NCI-H128 (cell line): ENCODE results near the gene SLAMF1.
"Not testable (repeated sequence)": the region's sequence is repeated elsewhere in the genome, so short reads cannot be mapped to it uniquely, and the experiment has no call there.

Experiments used
- DNase-seq: peaks from one replicate; lab custom pipeline; 2025; ENCODE audit not compliant: unreplicated experiment; lab: John Stamatoyannopoulos, UW

The SLAMF1 gene

GRCh38 chr1:160605792-160606479 is 40.9 kb downstream of the SLAMF1 start:
- no peak for DNase-seq

GRCh38 chr1:160605205-160605604 is 41.6 kb downstream of the SLAMF1 start:
- DNase-seq = no peak

GRCh38 chr1:160597705-160598104 is 49.1 kb downstream of the SLAMF1 start:
- DNase-seq = no peak

GRCh38 chr1:160597051-160597450 is 49.8 kb downstream of the SLAMF1 start:
- no peak for DNase-seq

GRCh38 chr1:160590488-160590887 is 56.4 kb downstream of the SLAMF1 start:
- DNase-seq = no peak

- no peak for DNase-seq
Measured at GRCh38 chr1:160588468-160588867, 58.4 kb downstream of the SLAMF1 start.

GRCh38 chr1:160584784-160585183 is 62.1 kb downstream of the SLAMF1 start:
- no peak for DNase-seq

- DNase-seq = not testable (repeated sequence)
Measured at GRCh38 chr1:160582976-160583375, 63.9 kb downstream of the SLAMF1 start.

- no peak for DNase-seq
Measured at GRCh38 chr1:160581961-160582360, 64.9 kb downstream of the SLAMF1 start.

GRCh38 chr1:160580221-160580812 is 66.5 kb downstream of the SLAMF1 start:
- DNase-seq = no peak

- no peak for DNase-seq
Measured at GRCh38 chr1:160579216-160579701, 67.6 kb downstream of the SLAMF1 start, which contains the start of gene CD84. Gene CD84 (minus strand): TSS chr1:160579496. CDS start chr1:160579437, 59 bp downstream.

- DNase-seq = no peak
Measured at GRCh38 chr1:160578525-160579191, 68.2 kb downstream of the SLAMF1 start.

- no peak for DNase-seq
Measured at GRCh38 chr1:160578175-160578524, 68.7 kb downstream of the SLAMF1 start.

GRCh38 chr1:160577671-160578070 is 69.2 kb downstream of the SLAMF1 start:
- DNase-seq = no peak

GRCh38 chr1:160576884-160577283 is 70.0 kb downstream of the SLAMF1 start:
- DNase-seq = no peak

GRCh38 chr1:160576390-160576789 is 70.5 kb downstream of the SLAMF1 start:
- DNase-seq = no peak

GRCh38 chr1:160575112-160575664 is 71.7 kb downstream of the SLAMF1 start:
- DNase-seq = no peak

- no peak for DNase-seq
Measured at GRCh38 chr1:160570840-160571239, 76.0 kb downstream of the SLAMF1 start.

GRCh38 chr1:160569806-160570205 is 77.0 kb downstream of the SLAMF1 start:
- no peak for DNase-seq

GRCh38 chr1:160567858-160568682 is 78.8 kb downstream of the SLAMF1 start:
- no peak for DNase-seq

GRCh38 chr1:160567341-160567740 is 79.5 kb downstream of the SLAMF1 start:
- no peak for DNase-seq
